ENCODE data around the gene PADI1.
A peak's percentile ranks its signal among the peaks of the same experiment; 100 is the strongest.
"Not testable (repeated sequence)": the region's sequence is repeated elsewhere in the genome, so short reads cannot be mapped to it uniquely, and the experiment has no call there.

PADI1 gene

GRCh38 chr1:17217607-17218006 is 12.7 kb downstream of the PADI1 start:
- DNase-seq (no peak), ATAC-seq (no peak)

- DNase-seq (no peak), ATAC-seq (no peak)
Observed at GRCh38 chr1:17218939-17219338, 14.0 kb downstream of the PADI1 start.

GRCh38 chr1:17220287-17220686 is 15.4 kb downstream of the PADI1 start:
- ATAC-seq = no peak

GRCh38 chr1:17222557-17222956 is 17.6 kb downstream of the PADI1 start:
- DNase-seq (no peak), ATAC-seq (no peak)

More at GRCh38 chr1:17220287-17220686, 15.4 kb downstream of the PADI1 start:
- DNase-seq = no peak

GRCh38 chr1:17224434-17224833 is 19.5 kb downstream of the PADI1 start:
- DNase-seq = no peak
- no peak for ATAC-seq

GRCh38 chr1:17225140-17225539 is 20.2 kb downstream of the PADI1 start:
- no peak for DNase-seq

GRCh38 chr1:17227358-17227915 is 22.5 kb downstream of the PADI1 start:
- DNase-seq (no peak), ATAC-seq (no peak)

More at GRCh38 chr1:17225140-17225539, 20.2 kb downstream of the PADI1 start:
- ATAC-seq = no peak

GRCh38 chr1:17228619-17229018 is 23.7 kb downstream of the PADI1 start:
- DNase-seq (no peak), ATAC-seq (no peak)

GRCh38 chr1:17229379-17229778 is 24.5 kb downstream of the PADI1 start:
- DNase-seq (no peak), ATAC-seq (no peak)

- DNase-seq (no peak), ATAC-seq (no peak)
Observed at GRCh38 chr1:17230106-17230505, 25.2 kb downstream of the PADI1 start.

- DNase-seq = no peak
- ATAC-seq = no peak
Observed at GRCh38 chr1:17230671-17231310, 25.9 kb downstream of the PADI1 start.

GRCh38 chr1:17232759-17233661 is 28.1 kb downstream of the PADI1 start:
- no peak for ATAC-seq

GRCh38 chr1:17233675-17234320 is 28.9 kb downstream of the PADI1 start:
- no peak for DNase-seq

More at GRCh38 chr1:17232759-17233661, 28.1 kb downstream of the PADI1 start:
- DNase-seq = no peak

GRCh38 chr1:17234405-17234804 is 29.5 kb downstream of the PADI1 start:
- ATAC-seq (no peak), DNase-seq (no peak)

More at GRCh38 chr1:17233675-17234320, 28.9 kb downstream of the PADI1 start:
- peak; percentile 40 for ATAC-seq

GRCh38 chr1:17235135-17235885 is 30.4 kb downstream of the PADI1 start:
- no peak for ATAC-seq
- no peak for DNase-seq

GRCh38 chr1:17236779-17237560 is 32.0 kb downstream of the PADI1 start:
- DNase-seq (peak; percentile 94), ATAC-seq (peak; percentile 68)

GRCh38 chr1:17237561-17237903 is 32.6 kb downstream of the PADI1 start:
- DNase-seq (no peak), ATAC-seq (no peak)

GRCh38 chr1:17239420-17239819 is 34.5 kb downstream of the PADI1 start:
- DNase-seq = peak; percentile 29
- ATAC-seq = peak; percentile 57

- not testable (repeated sequence) for DNase-seq, ATAC-seq
Observed at GRCh38 chr1:17241011-17241779, 36.3 kb downstream of the PADI1 start.

- ATAC-seq, DNase-seq: not testable (repeated sequence)
Observed at GRCh38 chr1:17241780-17242074, 36.8 kb downstream of the PADI1 start.

All from stimulated activated naive CD8-positive, alpha-beta T cell treated with anti-CD3 and anti-CD28 coated beads, Interleukin-15, Interleukin-2, amounts not matched to agents 100 U/mL and 50 U/mL, for 24 hours (primary cell).